Muscle layer of duodenum (tissue), 2 donors: Measurements from ENCODE around the gene DDX59.
A peak's percentile ranks its signal among the peaks of the same experiment; 100 is the strongest.

Source experiments
- H3K27ac ChIP-seq: one replicate; pipeline ENCODE4 v1.7.0; 2013; ENCODE audit warnings: mild to moderate bottlenecking, low read length
- H3K27me3 ChIP-seq: one replicate; pipeline ENCODE4 v1.7.0; 2013; ENCODE audit warnings: low read depth, mild to moderate bottlenecking, control low read depth, low read length
- H3K36me3 ChIP-seq, 2 donors: one replicate each; pipeline ENCODE4 v1.7.0; 2013; ENCODE audit warnings: low read length in 2 of 2, control low read depth in 1 of 2, mild to moderate bottlenecking in 1 of 2; ENCODE audit not compliant: insufficient read depth in 2 of 2, control insufficient read depth in 1 of 2
- H3K4me1 ChIP-seq, 2 donors: one replicate each; pipeline ENCODE4 v1.7.0; 2013; ENCODE audit warnings: low read length in 2 of 2, mild to moderate bottlenecking in 2 of 2, control low read depth in 1 of 2, moderate library complexity in 1 of 2; ENCODE audit not compliant: insufficient read depth in 2 of 2, control insufficient read depth in 1 of 2
- H3K4me3 ChIP-seq, 2 donors: one replicate each; pipeline ENCODE4 v1.7.0; 2013; ENCODE audit warnings: low read length in 2 of 2, low read depth in 1 of 2, mild to moderate bottlenecking in 1 of 2
- H3K9me3 ChIP-seq, 2 donors: one replicate each; pipeline ENCODE4 v1.7.0; 2013; ENCODE audit warnings: low read length in 2 of 2, control low read depth in 1 of 2, mild to moderate bottlenecking in 1 of 2; ENCODE audit not compliant: control insufficient read depth in 1 of 2
- donor health status: healthy.

The DDX59 gene

GRCh38 chr1:200669314-200670241, at the start of gene DDX59:
DDX59 (minus strand) TSS chr1:200669907; CDS start chr1:200666740, 3,167 bp downstream.
- Histone ChIP-seq H3K36me3 (peaks cover 0 to 9% of the 10 kb centered on the region in 2 donors), H3K9me3 (no peaks in the 10 kb centered on the region), H3K4me1 (peaks cover 9 to 13% of the 10 kb centered on the region in 2 donors), H3K27ac (peak within 1 kb of the TSS; percentile 98), H3K4me3 (peak within 1 kb of the TSS; percentile 69 to 80), H3K27me3 (no peaks in the 10 kb centered on the region)

- no peaks in the 10 kb centered on the region for H3K4me1 ChIP-seq
- H3K27ac ChIP-seq, result no peak overlapping the region
- no peaks in the 10 kb centered on the region for H3K36me3 ChIP-seq
- no peaks in the 10 kb centered on the region for H3K9me3 ChIP-seq
- no peak overlapping the region for H3K4me3 ChIP-seq
- no peaks in the 10 kb centered on the region for H3K27me3 ChIP-seq
Measured at GRCh38 chr1:200714504-200715187, 44.9 kb upstream of the DDX59 start.

- H3K27ac ChIP-seq, result no peak overlapping the region
- H3K4me3 ChIP-seq, result no peak overlapping the region
- H3K4me1 ChIP-seq, result no peaks in the 10 kb centered on the region
- no peaks in the 10 kb centered on the region for H3K36me3 ChIP-seq
- H3K27me3 ChIP-seq, result no peaks in the 10 kb centered on the region
- H3K9me3 ChIP-seq, result no peaks in the 10 kb centered on the region
Measured at GRCh38 chr1:200710166-200710565, 40.5 kb upstream of the DDX59 start.

GRCh38 chr1:200708769-200709168, 39.1 kb upstream of the DDX59 start:
- Histone ChIP-seq H3K9me3 (no peaks in the 10 kb centered on the region), H3K4me1 (no peaks in the 10 kb centered on the region), H3K4me3 (no peak overlapping the region), H3K27me3 (no peaks in the 10 kb centered on the region), H3K36me3 (no peaks in the 10 kb centered on the region), H3K27ac (no peak overlapping the region)

- Histone ChIP-seq H3K27ac (no peak overlapping the region), H3K4me1 (no peaks in the 10 kb centered on the region), H3K4me3 (no peak overlapping the region), H3K9me3 (no peaks in the 10 kb centered on the region), H3K36me3 (no peaks in the 10 kb centered on the region), H3K27me3 (no peaks in the 10 kb centered on the region)
Measured at GRCh38 chr1:200708161-200708560, 38.5 kb upstream of the DDX59 start.

- no peak overlapping the region for H3K4me3 ChIP-seq
- H3K27me3 ChIP-seq, result no peaks in the 10 kb centered on the region
- H3K9me3 ChIP-seq, result no peaks in the 10 kb centered on the region
- H3K36me3 ChIP-seq, result no peaks in the 10 kb centered on the region
- H3K27ac ChIP-seq, result no peak overlapping the region
- no peaks in the 10 kb centered on the region for H3K4me1 ChIP-seq
Measured at GRCh38 chr1:200707116-200707515, 37.4 kb upstream of the DDX59 start.

GRCh38 chr1:200706111-200706814, 36.6 kb upstream of the DDX59 start:
- no peaks in the 10 kb centered on the region for H3K27me3 ChIP-seq
- no peak overlapping the region for H3K4me3 ChIP-seq
- no peaks in the 10 kb centered on the region for H3K4me1 ChIP-seq
- no peaks in the 10 kb centered on the region for H3K9me3 ChIP-seq
- no peaks in the 10 kb centered on the region for H3K36me3 ChIP-seq
- H3K27ac ChIP-seq, result no peak overlapping the region

GRCh38 chr1:200704986-200705500, 35.3 kb upstream of the DDX59 start:
- Histone ChIP-seq H3K36me3 (no peaks in the 10 kb centered on the region), H3K4me1 (no peaks in the 10 kb centered on the region), H3K9me3 (no peaks in the 10 kb centered on the region), H3K4me3 (no peak overlapping the region), H3K27me3 (no peaks in the 10 kb centered on the region), H3K27ac (no peak overlapping the region)

- H3K4me3 ChIP-seq, result no peak overlapping the region
- H3K27ac ChIP-seq, result no peak overlapping the region
- H3K4me1 ChIP-seq, result no peaks in the 10 kb centered on the region
- no peaks in the 10 kb centered on the region for H3K9me3 ChIP-seq
- no peaks in the 10 kb centered on the region for H3K27me3 ChIP-seq
- H3K36me3 ChIP-seq, result no peaks in the 10 kb centered on the region
Measured at GRCh38 chr1:200699871-200700270, 30.2 kb upstream of the DDX59 start.

- Histone ChIP-seq H3K4me3 (no peak overlapping the region), H3K27ac (no peak overlapping the region), H3K9me3 (no peaks in the 10 kb centered on the region), H3K27me3 (no peaks in the 10 kb centered on the region), H3K36me3 (no peaks in the 10 kb centered on the region), H3K4me1 (no peaks in the 10 kb centered on the region)
Measured at GRCh38 chr1:200694738-200695137, 25.0 kb upstream of the DDX59 start.

GRCh38 chr1:200693327-200693726, 23.6 kb upstream of the DDX59 start:
- Histone ChIP-seq H3K27me3 (no peaks in the 10 kb centered on the region), H3K4me3 (no peak overlapping the region), H3K36me3 (no peaks in the 10 kb centered on the region), H3K27ac (no peak overlapping the region), H3K4me1 (no peaks in the 10 kb centered on the region), H3K9me3 (no peaks in the 10 kb centered on the region)
